GM18519 (cell line): Measurements from ENCODE around the gene RCHY1.

Experiments
- ATAC-seq: cut with Tn5 transposase; IDR thresholded peaks from one replicate; pipeline ENCODE4 v1.9.1; 2021; ENCODE audit warnings: mild to moderate bottlenecking, moderate library complexity; ENCODE audit not compliant: unreplicated experiment, low FRiP score

The RCHY1 gene

GRCh38 chr4:75432683-75433082 lies 81.5 kb downstream of the RCHY1 start:
- ATAC-seq, result peak; percentile 62

GRCh38 chr4:75429208-75429607 lies 85.0 kb downstream of the RCHY1 start:
- ATAC-seq, result peak; percentile 42
